GM23248 (cell line): ENCODE measurements around the gene MTUS2. TPM values are rescaled to one million over a fixed set of nuclear protein-coding genes. Genes with fewer than 3 reads are reported as not detected.

Experiments used
- DNase-seq: peaks from one replicate; pipeline ENCODE4 v3.0.0-alpha.2; 2015
- H2AFZ ChIP-seq: fragments of 200-600 bp; sonication (generic); 2 replicates; pipeline ENCODE4 v1.6.1; 2016; ENCODE audit warnings: antibody characterized with exemption
- H3F3A ChIP-seq: fragments of 200-600 bp; sonication (generic); 2 replicates; pipeline ENCODE4 v1.6.1; 2016; ENCODE audit warnings: mild to moderate bottlenecking, antibody characterized with exemption, mixed run types; ENCODE audit not compliant: insufficient read depth
- H3K27ac ChIP-seq: fragments of 200-600 bp; sonication (generic); 2 replicates; pipeline ENCODE4 v1.5.1; 2016; ENCODE audit warnings: mild to moderate bottlenecking
- H3K27me3 ChIP-seq: fragments of 200-600 bp; sonication (generic); replicated peaks from 2 replicates; pipeline ENCODE4 v1.6.1; 2016; ENCODE audit warnings: mild to moderate bottlenecking; ENCODE audit not compliant: insufficient read depth
- H3K36me3 ChIP-seq: fragments of 200-600 bp; sonication (generic); 2 replicates; pipeline ENCODE4 v1.6.1; 2016; ENCODE audit warnings: low read depth, mild to moderate bottlenecking
- H3K4me1 ChIP-seq: fragments of 200-600 bp; sonication (generic); 2 replicates; pipeline ENCODE4 v1.6.1; 2016; ENCODE audit warnings: mild to moderate bottlenecking; ENCODE audit not compliant: insufficient read depth
- H3K4me2 ChIP-seq: fragments of 200-600 bp; sonication (generic); one replicate; pipeline ENCODE4 v1.6.1; 2016; ENCODE audit warnings: mild to moderate bottlenecking; ENCODE audit not compliant: unreplicated experiment
- H3K4me3 ChIP-seq: fragments of 200-600 bp; sonication (generic); 2 replicates; pipeline ENCODE4 v1.5.1; 2016; ENCODE audit warnings: mild to moderate bottlenecking
- H3K79me2 ChIP-seq: fragments of 200-600 bp; sonication (generic); 2 replicates; pipeline ENCODE4 v1.6.1; 2016; ENCODE audit warnings: mild to moderate bottlenecking; ENCODE audit not compliant: insufficient read depth
- H3K9ac ChIP-seq: fragments of 200-600 bp; sonication (generic); 2 replicates; pipeline ENCODE4 v1.6.1; 2016; ENCODE audit warnings: mild to moderate bottlenecking
- H3K9me2 ChIP-seq: fragments of 200-600 bp; sonication (generic); 2 replicates; pipeline ENCODE4 v1.6.1; 2016; ENCODE audit warnings: mixed run types, mild to moderate bottlenecking, moderate library complexity; ENCODE audit not compliant: insufficient read depth
- H3K9me3 ChIP-seq: fragments of 200-600 bp; sonication (generic); one replicate; pipeline ENCODE4 v1.6.1; 2017; ENCODE audit warnings: low read depth
- H4K20me1 ChIP-seq: fragments of 200-600 bp; sonication (generic); 2 replicates; pipeline ENCODE4 v1.6.0; 2016; ENCODE audit not compliant: insufficient read depth
- EZH2 ChIP-seq: fragments of 200-600 bp; sonication (generic); IDR thresholded peaks from 2 replicates; pipeline ENCODE4 v1.6.1; 2018; ENCODE audit warnings: antibody characterized with exemption, mild to moderate bottlenecking; ENCODE audit not compliant: insufficient read depth, poor library complexity, severe bottlenecking
- EZH2phosphoT487 ChIP-seq: fragments of 200-600 bp; sonication (generic); IDR thresholded peaks from 2 replicates; pipeline ENCODE4 v1.6.1; 2018; ENCODE audit warnings: antibody characterized with exemption, moderate library complexity, mild to moderate bottlenecking, low read depth; ENCODE audit not compliant: insufficient read depth
- WGBS, 2 experiments: methylation state at CpG; one replicate each; pipeline ENCODE4 v1.1.6; 2015 to 2017; ENCODE audit warnings: low lambda C conversion rate in 2 of 2, low coverage in 1 of 2; ENCODE audit errors: missing lambda C conversion rate in 2 of 2; 5-methylcytosine and 5-hydroxymethylcytosine counted together
- in situ Hi-C: fragments of 300-500 bp; cut with MboI; formaldehyde crosslinking; loops from 2 replicates; pipeline ENCODE4 v1.15.0; 2020
- polyA plus RNA-seq: library from polyadenylated mRNA; unstranded; fragments of >200 nt; fragmentation: Nextera tagmentation; extraction: Ambion mirVana; gene quantifications from 2 replicates; pipeline ENCODE4 v1.2.1, GENCODE V29; 2016
- small RNA-seq: library from RNA; depleted of rRNA; stranded (forward); fragments of <200 nt; gene quantifications from one replicate; pipeline ENCODE3, GENCODE V24; 2014; ENCODE audit warnings: low read depth, low replicate concordance
- total RNA-seq: library from RNA; depleted of rRNA; stranded (reverse); fragments of >200 nt; shearing (Covaris generic); gene quantifications from 2 replicates; pipeline ENCODE4 v1.2.3, GENCODE V29; 2014; rRNA removed

MTUS2 gene
- total and polyA plus RNA-seq, 2 experiments from 2014 or later: 0.43 to 0.74 TPM

GRCh38 chr13:29548722-29549121, 728.6 kb downstream of the MTUS2 start:
- no peak overlapping the region for H3K27ac ChIP-seq
- in situ Hi-C loops: no loop called here
- H2AFZ ChIP-seq: no peak overlapping the region
- no peak overlapping the region for H3K9ac ChIP-seq
- peaks cover 34% of the 10 kb centered on the region for H3F3A ChIP-seq
- no peaks in the 10 kb centered on the region for H3K4me1 ChIP-seq
- H3K36me3 ChIP-seq: peaks cover 49% of the 10 kb centered on the region
- no peak overlapping the region for H3K4me2 ChIP-seq
- peaks cover 100% of the 10 kb centered on the region for H3K79me2 ChIP-seq
- WGBS, 2 experiments: 69 to 75% methylated on average over 7 of the region's 7 CpGs
- no peak for TF ChIP-seq EZH2
- TF ChIP-seq EZH2phosphoT487: no peak
- no peaks in the 10 kb centered on the region for H3K27me3 ChIP-seq
- peak; percentile 30 for DNase-seq
- H3K9me2 ChIP-seq: no peaks in the 10 kb centered on the region
- no peaks in the 10 kb centered on the region for H3K9me3 ChIP-seq
- H3K4me3 ChIP-seq: no peak overlapping the region
- no peaks in the 10 kb centered on the region; the same call in 1 of the 2 replicates for H4K20me1 ChIP-seq

- in situ Hi-C loops: no loop called here
- WGBS, 2 experiments: 96 to 98% methylated on average over 5 of the region's 5 CpGs
- TF ChIP-seq EZH2 (no peak), EZH2phosphoT487 (no peak)
Measured at GRCh38 chr13:29550430-29550988, 730.4 kb downstream of the MTUS2 start.

GRCh38 chr13:29551214-29551613, 731.1 kb downstream of the MTUS2 start:
- Histone ChIP-seq H3K4me3 (no peak overlapping the region), H3K79me2 (peaks cover 99% of the 10 kb centered on the region), H3K9me2 (no peaks in the 10 kb centered on the region), H3K36me3 (peaks cover 43% of the 10 kb centered on the region), H3K4me1 (no peaks in the 10 kb centered on the region), H3F3A (peaks cover 48% of the 10 kb centered on the region), H3K27ac (no peak overlapping the region), H3K9me3 (no peaks in the 10 kb centered on the region), H4K20me1 (peaks cover 17% of the 10 kb centered on the region), H2AFZ (no peak overlapping the region), H3K27me3 (no peaks in the 10 kb centered on the region), H3K9ac (no peak overlapping the region), H3K4me2 (no peak overlapping the region)
- TF ChIP-seq EZH2phosphoT487 (no peak), EZH2 (no peak)
- DNase-seq: peak; percentile 41
- WGBS, 2 experiments: 91% methylated on average over 6 of the region's 6 CpGs
- in situ Hi-C loops: no loop called here

More at GRCh38 chr13:29550430-29550988, 730.4 kb downstream of the MTUS2 start:
- Histone ChIP-seq H2AFZ (no peak overlapping the region), H3K4me3 (no peak overlapping the region), H3K36me3 (peaks cover 48% of the 10 kb centered on the region), H3K27ac (no peak overlapping the region), H3K4me1 (no peaks in the 10 kb centered on the region), H3K27me3 (no peaks in the 10 kb centered on the region), H3K9me2 (no peaks in the 10 kb centered on the region), H3F3A (peaks cover 41% of the 10 kb centered on the region), H3K4me2 (no peak overlapping the region), H3K79me2 (peaks cover 99% of the 10 kb centered on the region), H4K20me1 (peaks cover 10% of the 10 kb centered on the region), H3K9ac (no peak overlapping the region), H3K9me3 (no peaks in the 10 kb centered on the region)
- DNase-seq: no peak

Small RNA genes lying within 50 kb of the gene (small RNA-seq; reads per million reads assigned to genes)
- gene AL359741.1: not detected

Other genes with a start within 250 kb of the MTUS2 start
- 106 and 125 TPM in 2 replicates for gene POMP, start 161.2 kb upstream of the MTUS2 start, total RNA-seq
- 329 and 335 TPM in 2 replicates for gene POMP, start 161.2 kb upstream of the MTUS2 start, polyA plus RNA-seq
- 3.4 and 5.1 TPM in 2 replicates for gene SLC46A3, start 101.4 kb upstream of the MTUS2 start, total RNA-seq
- 4.2 and 4.6 TPM in 2 replicates for gene SLC46A3, start 101.4 kb upstream of the MTUS2 start, polyA plus RNA-seq